Ovary (tissue), 9 donors: Measurements from ENCODE around the gene WFIKKN2. TPM values are rescaled to one million over a fixed set of nuclear protein-coding genes. Genes with fewer than 3 reads are reported as not detected.
"Not testable (repeated sequence)": the region's sequence is repeated elsewhere in the genome, so short reads cannot be mapped to it uniquely, and the experiment has no call there.

ENCODE experiments used
- DNase-seq, 5 donors: peaks; one replicate each; pipeline ENCODE4 v3.0.0-alpha.2; 2019 to 2020
- H3K27ac ChIP-seq, 2 donors: fragments of 200-600 bp; one replicate each; pipeline versions ENCODE4 v1.5.1 to v1.8.0; 2019 to 2022
- H3K27me3 ChIP-seq: fragments of 200-600 bp; one replicate; pipeline ENCODE4 v1.8.0; 2022
- H3K36me3 ChIP-seq: fragments of 200-600 bp; sonication (generic); one replicate; pipeline ENCODE4 v1.5.1; 2019
- H3K4me1 ChIP-seq: one replicate; pipeline ENCODE4 v1.8.1; 2013; ENCODE audit warnings: mild to moderate bottlenecking, moderate library complexity; ENCODE audit not compliant: insufficient read depth
- H3K4me3 ChIP-seq: fragments of 200-600 bp; sonication (generic); one replicate; pipeline ENCODE4 v1.5.1; 2017
- H3K9me3 ChIP-seq, 2 donors: fragments of 200-600 bp in 1 of 2; sonication (generic) in 1 of 2; one replicate each; pipeline versions ENCODE4 v1.5.1 to v1.8.1; 2013 to 2019; ENCODE audit warnings: mild to moderate bottlenecking in 1 of 2, moderate library complexity in 1 of 2
- CTCF ChIP-seq, 3 donors: fragments of 450-650 bp in 2 of 3; fragments of 200-600 bp in 1 of 3; IDR thresholded peaks; one replicate each; pipeline versions ENCODE4 v1.5.1 to v1.8.0; 2016 to 2022; ENCODE audit warnings: antibody characterized with exemption in 3 of 3, mild to moderate bottlenecking in 1 of 3
- EP300 ChIP-seq: sonication (generic); formaldehyde crosslinking; IDR thresholded peaks from one replicate; pipeline ENCODE4 v1.6.1; 2017; ENCODE audit warnings: antibody characterized with exemption
- POLR2A ChIP-seq: fragments of 450-650 bp; IDR thresholded peaks from one replicate; pipeline ENCODE4 v1.6.1; 2017; ENCODE audit warnings: antibody characterized with exemption, mild to moderate bottlenecking, moderate library complexity
- WGBS, 3 donors: extraction: QIAGEN DNeasy Blood & Tissue Kit in 1 of 3; methylation state at CpG; one replicate each; pipeline versions ENCODE4 v1.1.5 to v1.1.7; 2013 to 2017; 5-methylcytosine and 5-hydroxymethylcytosine counted together
- intact Hi-C, 4 donors: fragments of 100-400 bp; cut with DNase I; formaldehyde crosslinking; loops; one replicate each; pipeline versions ENCODE4 v1.11.0 to v1.15.1; 2022 to 2023
- polyA plus RNA-seq, 2 donors: library from polyadenylated mRNA; stranded (reverse); fragments of 200-250 nt in 1 of 2; fragments of 350-450 nt in 1 of 2; fragmentation: Illumina TruSeq in 1 of 2; extraction: RNeasy Lipid Tissue Mini Kit (QIAGEN cat#74804) in 1 of 2; gene quantifications; one replicate each; pipeline ENCODE4 v1.2.3, GENCODE V29; 2013 to 2014
- total RNA-seq, 7 donors: library from RNA; depleted of rRNA in 2 of 7; stranded (reverse); fragments of >200 nt in 2 of 7; fragmentation: NEBNext Ultra II Directional in 3 of 7; extraction: Animal tissue kit (Norgen Biotek cat#: 25700) in 3 of 7; gene quantifications; one replicate each; pipeline versions ENCODE4 v1.1.0 to v1.2.4, GENCODE V29; 2016 to 2023
- donor health status: DM: no; HTN: no; CAD: no; lungs with moderate emphysema.
- donor health status: DM: no; HTN: no; CAD: no.
- donor health status: Bipolar disorder and iron deficiency.
- donor health status: DM: yes; HTN: yes; CAD: no.
- donor health status: DM: no; HTN: no; CAD: no.
- donor health status: DM: yes; HTN: yes; CAD: no.

The WFIKKN2 gene
- total and polyA plus RNA-seq, 9 donors: 20.9 to 178 (median 91.3) TPM

- 94 to 99% (median 96%) methylated on average over 2 of the region's 2 CpGs for WGBS, 3 donors
- intact Hi-C loops: no loop called here
- no peaks in the 10 kb centered on the region for H3K9me3 ChIP-seq
These were observed 21.0 kb downstream of the WFIKKN2 start for GRCh38 chr17:50856431-50856830.

GRCh38 chr17:50858486-50859225, 23.3 kb downstream of the WFIKKN2 start:
- TF ChIP-seq EP300 (no peak), CTCF (IDR thresholded peaks at IDR 0.05) (no peak), POLR2A (no peak)
- 95 to 97% (median 96%) methylated on average over 12 of the region's 12 CpGs for WGBS, 3 donors
- Histone ChIP-seq H3K36me3 (no peaks in the 10 kb centered on the region), H3K9me3 (no peaks in the 10 kb centered on the region), H3K4me1 (peaks cover 2% of the 10 kb centered on the region), H3K4me3 (no peak overlapping the region), H3K27me3 (no peaks in the 10 kb centered on the region), H3K27ac (no peak overlapping the region)
- DNase-seq: no peak
- intact Hi-C loops: no loop called here

More at GRCh38 chr17:50856431-50856830, 21.0 kb downstream of the WFIKKN2 start:
- Histone ChIP-seq H3K36me3 (no peaks in the 10 kb centered on the region), H3K4me3 (no peak overlapping the region), H3K4me1 (no peaks in the 10 kb centered on the region), H3K27me3 (no peaks in the 10 kb centered on the region), H3K27ac (no peak overlapping the region)
- TF ChIP-seq EP300: no peak
- TF ChIP-seq CTCF (IDR thresholded peaks at IDR 0.05): no peak
- TF ChIP-seq POLR2A: no peak
- DNase-seq: no peak

- H3K4me3 ChIP-seq, H3K9me3 ChIP-seq, H3K27ac ChIP-seq, DNase-seq, H3K27me3 ChIP-seq, H3K36me3 ChIP-seq, intact Hi-C loops, H3K4me1 ChIP-seq: not testable (repeated sequence)
- 94 to 96% (median 96%) methylated on average over 15 of the region's 15 CpGs for WGBS, 3 donors
These were observed 24.3 kb downstream of the WFIKKN2 start for GRCh38 chr17:50859727-50860126.

- 86 to 92% (median 90%) methylated on average over 2 of the region's 2 CpGs for WGBS, 3 donors
- no peak overlapping the region for H3K4me3 ChIP-seq
- intact Hi-C loops: no loop called here
- no peaks in the 10 kb centered on the region for H3K27me3 ChIP-seq
- TF ChIP-seq POLR2A: no peak
- TF ChIP-seq CTCF (IDR thresholded peaks at IDR 0.05): no peak
- no peak for TF ChIP-seq EP300
- H3K27ac ChIP-seq: no peak overlapping the region
- H3K4me1 ChIP-seq: peaks cover 2% of the 10 kb centered on the region
- DNase-seq: no peak
- H3K9me3 ChIP-seq: no peaks in the 10 kb centered on the region
- H3K36me3 ChIP-seq: no peaks in the 10 kb centered on the region
These were observed 25.9 kb downstream of the WFIKKN2 start for GRCh38 chr17:50861334-50861676.

- Histone ChIP-seq H3K27me3 (no peaks in the 10 kb centered on the region), H3K4me3 (no peak overlapping the region), H3K36me3 (no peaks in the 10 kb centered on the region), H3K9me3 (no peaks in the 10 kb centered on the region), H3K4me1 (peaks cover 2% of the 10 kb centered on the region), H3K27ac (no peak overlapping the region)
- TF ChIP-seq POLR2A: no peak
- 69 to 73% (median 72%) methylated on average over 7 of the region's 7 CpGs for WGBS, 3 donors
- DNase-seq: no peak
- intact Hi-C loops: no loop called here
These were observed 26.6 kb downstream of the WFIKKN2 start for GRCh38 chr17:50861822-50862528.
